NCI-H510A (cell line): ENCODE measurements around the gene NPAS4.
A peak's percentile ranks its signal among the peaks of the same experiment; 100 is the strongest.
"Not testable (repeated sequence)": the region's sequence is repeated elsewhere in the genome, so short reads cannot be mapped to it uniquely, and the experiment has no call there.

ENCODE experiments used
- DNase-seq: peaks from one replicate; lab custom pipeline; 2025; lab: John Stamatoyannopoulos, UW

Gene NPAS4

DNA sequence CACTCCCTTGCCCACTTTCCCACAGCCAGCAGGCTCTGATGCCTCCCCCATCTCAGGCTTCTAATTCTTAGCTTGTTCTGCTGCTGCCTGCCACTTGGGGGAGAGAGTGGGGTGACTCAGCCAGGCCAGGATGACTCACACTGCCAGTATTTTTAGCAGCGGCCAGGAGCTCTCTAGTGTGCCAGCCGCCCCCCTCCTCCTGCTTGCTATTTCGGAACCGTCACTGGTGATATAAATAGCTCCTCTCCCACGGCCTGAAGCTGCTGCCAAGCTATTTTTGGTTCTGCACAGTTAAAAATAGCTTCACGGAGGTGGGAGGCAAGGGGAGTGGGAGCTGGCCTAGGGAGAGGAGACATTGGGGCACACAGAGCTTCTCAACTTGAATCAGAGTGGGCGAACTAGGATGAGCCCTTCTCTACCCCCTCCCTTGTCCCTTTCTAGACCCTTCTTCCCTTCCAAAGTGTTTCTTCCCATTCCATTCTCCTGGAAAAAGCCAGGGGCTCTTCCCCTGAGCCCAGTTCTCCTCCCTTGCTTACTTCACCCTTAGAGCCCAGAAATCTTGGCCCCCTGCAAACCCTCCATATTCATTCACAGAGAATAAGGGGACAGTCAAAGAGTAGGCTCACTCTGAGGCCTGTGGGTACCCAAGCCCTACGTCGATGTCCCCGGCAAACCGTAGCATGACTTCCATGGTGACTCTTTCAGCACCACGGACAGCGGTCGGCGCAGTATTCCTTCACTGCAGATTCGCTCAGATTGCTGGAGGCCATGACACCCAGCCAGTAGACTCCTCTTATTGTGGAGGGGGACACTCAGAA lies 2.5 kb upstream of the NPAS4 start:
- peak; percentile 16 for DNase-seq

DNA sequence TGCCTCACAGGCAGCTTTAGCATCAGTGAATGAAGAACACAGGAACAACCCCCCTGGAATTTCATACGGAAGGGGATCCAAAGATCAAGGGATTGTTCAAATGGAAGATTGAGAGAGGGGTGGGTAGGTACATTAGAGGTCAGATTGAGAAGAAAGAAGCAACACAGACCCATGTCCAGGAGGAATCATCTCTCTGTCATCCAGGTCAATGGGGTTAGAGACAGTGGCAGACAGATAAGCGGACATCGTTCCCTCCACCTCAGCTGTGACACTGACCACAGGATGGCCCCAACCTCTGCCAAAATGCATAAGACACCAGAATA lies 1.9 kb upstream of the NPAS4 start:
- DNase-seq: no peak

DNA sequence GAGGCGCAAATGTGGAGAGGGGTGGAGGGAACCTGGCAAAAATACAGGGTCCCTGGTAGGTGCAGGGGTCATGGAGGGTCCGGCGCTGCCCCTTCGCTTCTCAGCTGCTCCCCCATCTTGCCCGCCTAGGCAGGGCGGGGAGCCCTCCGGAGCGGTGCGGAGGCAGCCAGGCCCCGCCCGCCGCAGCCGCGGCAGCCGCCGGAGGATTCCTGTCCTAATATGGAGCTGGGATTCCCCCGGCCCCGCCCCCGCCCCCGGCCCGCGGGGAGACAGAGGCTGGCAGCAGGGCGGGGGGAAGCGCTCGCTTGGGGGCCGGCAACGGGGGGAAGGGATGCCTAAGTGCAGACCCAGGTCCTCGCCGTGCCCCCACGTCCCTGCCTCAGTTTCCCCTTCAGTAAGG lies 1.0 kb upstream of the NPAS4 start:
- peak; percentile 28 for DNase-seq

DNA sequence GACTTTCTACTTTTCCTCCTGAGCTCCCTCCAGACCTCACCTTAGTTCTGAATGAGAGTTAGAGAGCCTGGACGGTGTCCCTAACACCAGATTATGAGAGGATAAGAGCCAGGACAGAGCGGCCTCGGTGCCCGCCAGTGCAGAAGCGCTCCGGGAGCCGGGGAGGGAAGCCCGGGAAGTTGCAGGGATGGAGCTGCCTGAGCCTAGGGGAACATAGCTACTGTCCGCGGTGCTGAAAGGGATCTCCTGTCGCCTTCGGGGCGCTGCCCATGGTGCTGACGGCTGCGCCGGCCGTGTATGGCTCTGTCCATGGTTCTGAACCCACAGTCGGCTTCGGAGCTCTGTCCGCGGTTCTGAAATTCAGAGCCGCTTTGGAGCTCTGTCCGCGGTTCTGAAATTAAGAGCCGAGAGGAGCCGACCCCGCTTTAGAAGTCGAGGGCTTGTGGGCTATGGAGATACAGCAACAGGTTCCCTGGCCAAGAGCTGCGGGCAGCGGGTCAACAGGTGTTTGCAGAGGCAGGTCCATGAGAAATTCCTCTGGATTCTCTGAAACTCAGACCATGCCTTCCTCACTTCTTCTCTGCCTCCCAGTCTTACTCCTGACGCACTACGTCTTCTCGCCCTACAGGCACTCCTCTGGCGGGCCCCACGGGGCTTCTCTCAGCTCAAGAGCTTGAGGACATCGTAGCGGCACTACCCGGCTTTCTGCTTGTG lies 814 bp downstream of the NPAS4 start:
- DNase-seq: no peak

DNA sequence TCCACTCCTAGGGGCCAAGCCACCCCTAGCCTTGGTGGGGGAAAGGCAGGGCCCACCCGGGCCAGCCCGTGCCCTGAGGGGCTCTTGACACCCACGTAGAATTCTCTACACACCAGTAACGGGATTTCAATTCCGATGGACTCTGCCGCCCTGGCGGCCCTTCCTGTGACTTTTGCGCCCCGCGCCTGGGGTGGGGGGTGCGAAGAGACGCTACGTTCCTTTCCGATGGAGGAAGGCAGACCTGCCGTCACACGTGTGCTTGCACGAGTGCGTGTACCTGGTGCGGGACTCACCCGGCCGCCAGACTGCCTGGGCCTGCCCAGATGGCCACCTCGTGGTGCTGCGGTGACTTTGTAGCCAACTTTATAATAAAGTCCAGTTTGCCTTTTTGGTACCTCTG lies 5.5 kb downstream of the NPAS4 start:
- DNase-seq: no peak

DNA sequence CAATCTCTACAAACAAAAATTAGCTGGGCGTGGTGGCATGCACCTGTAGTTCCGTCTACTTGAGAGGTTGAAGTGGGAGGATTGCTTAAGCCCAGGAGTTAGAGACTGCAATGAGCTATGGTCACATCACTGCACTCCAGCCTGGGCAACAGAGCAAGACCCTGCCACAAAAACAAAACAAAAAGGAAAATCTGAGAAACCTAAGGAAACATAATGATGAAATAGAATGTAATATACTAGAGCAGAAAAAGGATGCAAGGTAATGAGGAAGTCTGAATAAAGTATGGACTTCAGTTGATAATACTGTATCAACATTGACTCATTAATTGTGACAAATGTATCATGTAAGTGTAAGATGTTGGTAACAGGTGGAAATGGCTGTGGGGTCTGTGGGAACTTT lies 8.1 kb downstream of the NPAS4 start:
- no peak for DNase-seq

DNA sequence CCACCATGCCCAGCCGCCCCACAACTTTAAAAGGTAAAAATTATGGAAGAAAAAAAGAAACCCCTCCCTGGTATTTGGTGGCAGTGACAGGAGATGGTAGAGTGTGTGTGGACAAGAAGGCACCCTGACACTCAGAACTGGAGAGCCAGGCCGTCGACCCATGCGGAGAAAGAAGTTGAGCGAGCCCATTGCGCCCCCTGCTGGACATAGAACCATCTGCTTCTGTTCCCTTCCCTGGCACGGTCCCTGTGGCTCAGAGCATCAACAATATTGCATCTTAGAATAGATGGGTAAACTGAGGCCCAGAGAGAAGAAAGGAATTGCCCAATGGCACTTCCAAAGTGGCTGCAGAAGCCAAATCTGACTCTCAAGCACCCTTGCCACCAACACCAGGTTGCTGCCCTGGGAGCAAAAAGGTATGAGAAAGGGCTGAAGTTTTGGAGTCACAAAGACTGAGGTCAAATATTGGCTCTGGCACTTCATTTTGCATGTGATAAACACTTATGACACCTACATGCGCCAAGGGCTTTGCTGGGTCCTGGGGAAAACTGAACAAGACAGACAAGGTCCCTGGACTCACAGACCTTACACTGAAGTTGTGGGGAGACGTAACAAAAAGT lies 9.3 kb downstream of the NPAS4 start:
- peak; percentile 44 for DNase-seq

DNA sequence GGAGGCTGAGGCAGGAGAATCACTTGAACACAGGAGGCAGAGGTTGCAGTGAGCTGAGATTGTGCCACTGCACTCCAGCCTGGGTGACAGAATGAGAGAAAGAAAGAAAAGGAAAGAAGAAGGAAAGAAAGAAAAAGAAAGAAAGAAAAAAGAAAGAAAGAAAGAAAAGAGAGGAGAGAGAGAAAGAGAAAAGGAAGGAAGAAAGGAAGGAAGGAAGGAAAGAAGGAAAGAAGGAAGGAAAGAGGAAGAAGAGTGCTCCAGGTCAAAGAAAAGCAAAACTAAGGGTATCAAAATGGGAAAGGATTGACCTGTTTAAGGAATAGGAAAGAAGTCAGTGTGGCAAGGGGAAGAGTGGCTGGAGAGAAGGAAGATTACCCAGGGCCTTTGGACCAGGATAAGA lies 10.5 kb downstream of the NPAS4 start:
- not testable (repeated sequence) for DNase-seq

DNA sequence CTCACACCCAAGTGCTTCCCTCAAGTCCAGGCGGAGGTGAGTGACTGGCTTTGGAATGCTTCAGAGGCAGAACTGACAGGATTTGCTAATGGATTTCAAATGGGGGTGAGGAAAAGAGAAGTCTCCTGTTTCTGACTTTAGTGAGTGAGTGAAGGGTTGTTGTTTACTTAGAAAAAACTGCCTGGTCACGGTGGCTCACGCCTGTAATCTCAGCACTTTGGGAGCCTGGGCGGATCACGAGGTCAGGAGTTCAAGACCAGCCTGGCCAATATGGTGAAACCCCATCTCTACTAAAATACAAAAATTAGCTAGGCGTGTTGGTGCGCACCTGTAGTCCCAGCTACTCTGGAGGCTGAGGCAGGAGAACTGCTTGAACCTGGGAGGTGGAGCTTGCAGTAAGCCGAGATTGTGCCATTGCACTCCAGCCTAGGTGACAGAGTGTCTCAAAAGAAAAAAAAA lies 11.1 kb downstream of the NPAS4 start:
- DNase-seq: not testable (repeated sequence)

DNA sequence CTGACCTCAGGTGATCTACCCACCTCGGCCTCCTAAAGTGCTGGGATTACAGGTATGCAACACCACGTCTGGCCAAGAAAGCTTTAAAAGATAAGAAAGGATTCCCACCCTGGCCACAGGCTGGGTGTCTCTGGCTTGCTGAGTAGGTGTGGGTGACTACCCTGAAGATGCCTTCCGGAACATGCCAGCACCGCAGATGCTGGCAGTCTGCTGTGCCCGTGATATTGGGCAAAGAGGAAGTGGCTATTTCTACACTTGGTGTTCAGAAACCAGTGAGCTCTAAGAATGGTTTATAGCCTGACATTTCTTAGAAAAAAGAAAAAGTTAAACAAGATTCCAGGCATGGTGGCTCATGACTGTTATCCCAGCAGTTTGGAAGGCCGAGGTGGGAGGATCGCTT lies 11.8 kb downstream of the NPAS4 start:
- no peak for DNase-seq

DNA sequence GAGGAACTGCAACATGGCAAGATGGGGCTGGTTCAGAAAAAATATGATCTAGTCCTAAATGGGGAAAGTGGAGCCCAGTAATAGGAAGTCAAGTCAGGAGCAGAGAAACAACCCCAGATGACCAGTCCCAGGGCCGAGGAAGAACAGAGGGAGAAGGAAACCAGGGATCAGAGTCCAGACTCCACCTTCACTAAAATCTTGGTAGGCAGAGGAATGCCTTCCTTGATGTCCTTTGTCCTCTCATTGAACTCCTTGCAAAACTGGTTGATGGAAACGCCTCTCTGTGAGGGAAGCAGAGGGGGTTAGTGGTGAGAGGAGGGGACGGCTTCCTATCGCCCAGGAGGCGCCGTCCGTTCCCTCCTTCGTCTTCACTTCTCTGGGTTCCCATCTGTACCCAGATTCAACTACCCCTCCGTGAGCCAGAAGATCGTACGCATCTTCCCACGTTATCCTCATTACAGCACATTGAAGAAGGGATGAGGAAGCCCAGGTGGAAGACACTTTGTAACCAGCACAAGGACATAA lies 17.2 kb downstream of the NPAS4 start:
- DNase-seq: no peak

DNA sequence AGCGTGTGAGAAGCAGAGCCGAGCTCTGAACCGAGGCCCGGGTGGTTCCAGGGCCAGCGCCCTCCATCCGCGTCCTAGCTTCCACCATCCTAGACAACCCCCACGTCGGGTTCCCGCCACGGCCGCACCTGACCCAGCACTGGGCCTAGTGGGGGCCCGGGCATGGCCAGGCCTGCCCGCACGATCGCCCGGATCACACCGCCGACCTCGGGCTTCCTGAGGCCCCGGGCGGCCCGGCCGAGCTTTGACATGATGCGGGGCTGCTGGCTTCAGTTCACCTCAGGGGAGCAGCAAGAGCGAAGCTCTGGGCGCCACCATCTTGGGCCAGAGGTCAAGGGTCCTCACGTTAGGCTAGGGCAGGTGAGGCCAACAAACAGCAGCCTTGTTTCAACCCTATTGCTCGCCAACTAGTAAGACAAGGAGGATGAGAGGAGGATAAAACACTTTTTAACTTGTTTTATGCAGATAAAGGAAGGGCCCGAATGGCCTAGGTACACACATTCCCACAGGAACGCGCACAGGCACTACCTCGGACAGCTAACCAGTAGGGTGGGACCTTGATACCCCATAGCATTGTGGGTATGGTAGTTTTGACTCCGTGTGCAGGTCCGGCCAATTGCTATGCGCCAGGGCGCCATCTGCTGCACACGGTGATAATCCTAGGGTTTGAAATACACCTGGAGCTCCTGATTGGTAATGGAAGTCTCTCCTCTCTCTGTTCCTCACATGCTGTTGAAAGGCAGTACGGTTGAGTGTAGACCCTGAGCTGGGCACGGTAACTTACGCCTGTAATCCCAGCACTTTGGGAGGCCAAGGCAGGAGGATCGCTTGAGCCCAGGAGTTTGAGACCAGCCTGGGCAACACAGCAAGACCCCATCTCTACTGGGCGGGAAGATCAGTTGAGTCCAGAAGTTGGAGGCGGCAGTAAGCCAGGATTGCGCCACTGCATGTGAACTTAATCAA lies 17.9 kb downstream of the NPAS4 start, which contains the start of gene MRPL11:
MRPL11 (minus strand) TSS at position 345 of the 963 bp plus-strand sequence; CDS start at position 251, 94 bp downstream.
- peak; percentile 89 for DNase-seq

DNA sequence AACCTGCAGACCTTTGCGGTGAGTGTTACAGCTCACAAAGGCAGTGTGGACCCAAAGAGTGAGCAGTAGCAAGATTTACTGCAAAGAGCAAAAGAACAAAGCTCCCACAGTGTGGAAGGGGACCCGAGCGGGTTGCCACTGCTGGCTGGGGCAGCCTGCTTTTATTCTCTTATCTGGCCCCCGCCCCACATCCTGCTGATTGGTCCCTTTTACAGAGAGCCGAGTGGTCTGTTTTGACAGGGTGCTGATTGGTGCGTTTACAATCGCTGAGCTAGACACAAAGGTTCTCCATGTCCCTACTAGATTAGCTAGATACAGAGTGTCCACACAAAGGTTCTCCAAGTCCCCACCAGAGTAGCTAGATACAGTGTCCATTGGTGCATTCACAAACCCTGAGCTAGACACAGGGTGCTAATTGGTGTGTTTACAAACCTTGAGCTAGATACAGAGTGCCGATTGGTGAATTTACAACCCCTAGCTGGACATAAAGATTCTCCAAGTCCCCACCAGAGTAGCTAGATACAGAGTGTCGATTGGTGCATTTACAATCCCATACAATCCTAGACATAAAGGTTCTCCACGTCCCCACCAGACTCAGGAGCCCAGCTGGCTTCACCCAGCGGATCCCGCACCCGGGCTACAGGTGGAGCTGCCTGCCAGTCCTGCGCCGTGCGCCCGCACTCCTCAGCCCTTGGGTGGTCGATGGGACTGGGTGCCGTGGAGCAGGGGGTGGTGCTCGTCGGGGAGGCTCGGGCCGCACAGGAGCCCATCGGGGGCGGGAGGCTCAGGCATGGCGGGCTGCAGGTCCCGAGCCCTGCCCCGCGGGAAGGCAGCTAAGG lies 19.5 kb downstream of the NPAS4 start:
- not testable (repeated sequence) for DNase-seq

DNA sequence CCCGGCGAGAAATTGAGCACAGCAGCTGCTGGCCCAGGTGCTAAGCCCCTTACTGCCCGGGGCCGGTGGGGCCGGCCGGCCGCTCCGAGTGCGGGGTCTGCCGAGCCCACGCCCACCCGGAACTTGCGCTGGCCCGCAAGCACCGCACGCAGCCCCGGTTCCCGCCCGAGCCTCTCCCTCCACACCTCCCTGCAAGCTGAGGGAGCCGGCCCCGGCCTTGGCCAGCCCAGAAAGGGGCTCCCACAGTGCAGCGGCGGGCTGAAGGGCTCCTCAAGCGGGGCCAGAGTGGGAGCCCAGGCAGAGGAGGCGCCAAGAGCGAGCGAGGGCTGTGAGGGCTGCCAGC lies 20.1 kb downstream of the NPAS4 start:
- DNase-seq: not testable (repeated sequence)

DNA sequence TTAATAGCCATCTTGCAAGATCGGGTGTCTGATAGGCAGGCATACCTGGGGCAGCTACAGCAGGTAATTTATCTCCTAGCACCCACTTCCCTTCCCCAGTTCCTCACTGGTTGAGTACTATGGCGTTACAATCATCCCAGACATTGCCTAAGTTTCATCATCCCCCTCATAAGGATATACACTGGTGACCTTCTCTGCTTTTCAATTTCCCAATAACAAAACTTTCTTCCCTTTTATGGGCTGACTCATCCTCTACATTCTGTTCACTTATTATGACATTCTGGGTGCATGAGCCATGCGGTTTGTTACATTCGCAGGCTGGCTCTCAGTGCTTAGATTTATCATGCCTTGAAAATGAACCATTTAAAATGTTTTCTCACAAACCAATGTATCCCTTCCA lies 22.8 kb downstream of the NPAS4 start:
- no peak for DNase-seq

DNA sequence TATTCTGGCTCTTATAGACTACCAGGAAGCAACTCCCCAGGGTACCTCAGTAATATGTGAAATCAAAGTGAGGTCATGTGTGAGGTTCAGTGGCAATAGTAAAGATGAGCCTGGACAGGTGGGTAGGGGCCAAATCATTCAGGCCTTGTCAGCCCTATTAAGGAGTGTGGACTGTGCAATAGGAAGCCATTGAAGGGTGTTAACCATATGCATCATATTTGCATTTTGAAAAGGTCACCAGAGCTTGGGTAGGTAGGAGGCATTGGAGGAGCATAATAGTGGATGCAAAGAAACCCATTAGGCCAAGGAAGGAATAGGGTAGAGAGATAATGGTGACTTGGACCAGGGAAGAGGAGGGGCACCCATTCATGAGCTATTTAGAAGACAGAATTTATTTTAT lies 26.2 kb downstream of the NPAS4 start:
- no peak for DNase-seq

DNA sequence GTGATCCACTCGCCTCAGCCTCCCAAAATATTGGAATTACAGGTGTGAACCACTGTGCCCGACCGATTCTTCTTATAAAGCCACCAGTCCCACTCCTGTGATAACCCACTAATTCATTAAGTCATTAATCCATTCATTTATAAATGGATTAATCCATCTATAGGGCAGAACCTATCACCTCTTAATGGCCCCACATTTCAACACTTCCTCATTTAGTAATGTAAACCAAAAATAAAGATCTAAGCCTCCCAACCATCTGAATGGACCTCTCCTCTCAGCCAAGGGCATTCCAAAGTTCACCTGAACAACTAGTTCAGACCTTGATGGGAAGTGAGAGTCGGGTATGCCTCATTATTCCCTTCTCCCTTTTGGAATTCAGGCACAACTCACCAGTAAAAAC lies 27.7 kb downstream of the NPAS4 start:
- no peak for DNase-seq

DNA sequence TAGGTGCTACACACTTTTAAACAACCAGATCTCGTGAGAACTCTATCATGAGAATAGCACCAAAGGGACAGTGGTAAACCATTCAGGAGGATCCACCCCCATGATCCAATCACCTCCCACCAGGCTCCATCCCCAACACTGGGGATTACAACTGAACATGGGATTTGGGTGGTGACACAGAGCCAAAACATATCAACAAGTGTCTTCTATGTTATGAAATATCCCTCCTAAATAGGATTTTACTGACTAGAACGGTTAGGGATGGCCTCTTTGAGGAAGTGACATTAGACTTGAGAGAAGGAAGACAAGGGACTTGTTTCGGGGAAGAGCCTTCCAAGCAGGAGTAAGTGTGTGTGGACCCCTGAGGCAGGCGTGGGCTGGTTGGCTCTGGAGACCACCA lies 29.7 kb downstream of the NPAS4 start:
- no peak for DNase-seq

DNA sequence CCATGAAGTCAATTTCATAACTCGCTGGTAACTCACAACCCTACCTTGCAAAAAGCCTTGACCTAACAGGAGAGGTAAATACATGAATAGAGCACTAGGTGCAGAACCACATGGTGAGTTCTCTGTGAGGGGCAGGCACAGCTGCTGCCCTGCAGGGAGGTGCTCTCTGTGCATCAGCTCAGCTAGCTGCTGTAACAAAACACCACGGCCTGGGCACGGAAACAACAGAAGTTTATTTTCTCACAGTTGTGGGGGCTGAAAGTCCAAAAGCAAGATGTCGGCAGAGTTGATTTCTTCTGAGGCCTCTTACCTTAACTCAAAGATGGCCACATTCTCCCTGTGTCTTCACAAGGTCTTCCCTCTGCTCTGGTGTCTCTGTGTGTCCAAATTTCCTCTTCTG lies 30.8 kb downstream of the NPAS4 start:
- DNase-seq: no peak

DNA sequence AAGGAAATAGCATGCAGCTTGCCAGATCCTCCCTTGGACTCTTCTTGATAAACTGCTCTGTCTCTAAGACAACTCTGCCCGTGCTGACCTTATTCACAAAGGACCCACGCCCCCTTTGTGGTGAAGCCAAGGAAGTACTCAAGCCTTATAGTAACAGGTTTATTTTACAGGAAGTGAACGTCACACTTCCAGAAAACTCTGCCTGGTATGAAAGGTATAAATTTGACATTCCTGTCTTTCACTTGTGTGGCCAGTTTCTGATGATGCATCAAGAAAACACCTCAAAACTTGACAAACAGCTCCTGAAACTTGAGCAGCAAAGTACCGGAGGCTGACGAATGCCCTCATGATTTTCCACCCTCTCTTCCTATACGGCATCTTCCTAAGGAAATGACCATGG lies 33.4 kb downstream of the NPAS4 start:
- no peak for DNase-seq

DNA sequence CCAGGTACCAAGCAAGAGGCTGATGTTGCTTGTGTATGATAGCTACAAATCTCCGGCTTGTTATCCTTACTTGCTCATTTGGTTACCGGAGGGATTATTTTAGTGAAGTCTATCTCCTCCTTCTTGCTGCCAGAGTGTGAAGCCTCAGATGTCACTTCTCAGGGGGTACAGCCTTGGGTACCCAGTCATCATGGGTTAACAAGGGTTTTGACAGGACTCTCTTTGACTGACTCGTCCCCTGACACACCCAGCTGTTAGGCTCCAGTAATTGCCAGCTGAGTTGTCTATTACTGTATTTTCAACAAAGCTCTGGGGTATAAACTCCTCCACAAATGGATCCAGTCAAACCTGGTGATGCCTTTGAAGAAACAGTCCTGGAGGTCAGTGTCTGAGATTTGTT lies 34.0 kb downstream of the NPAS4 start:
- DNase-seq: no peak
